HG03039 (cell line): ENCODE results near the gene ZNF831.

ENCODE experiments used
- ATAC-seq: cut with Tn5 transposase; IDR thresholded peaks from one replicate; pipeline ENCODE4 v1.9.1; 2021; ENCODE audit warnings: mild to moderate bottlenecking, moderate library complexity; ENCODE audit not compliant: unreplicated experiment

The ZNF831 gene

GRCh38 chr20:59240006-59240405 lies 76.4 kb downstream of the ZNF831 start:
- no peak for ATAC-seq

GRCh38 chr20:59242714-59243626 lies 79.3 kb downstream of the ZNF831 start:
- ATAC-seq: no peak

GRCh38 chr20:59246691-59247400 lies 83.2 kb downstream of the ZNF831 start:
- no peak for ATAC-seq

- no peak for ATAC-seq
These were observed 84.4 kb downstream of the ZNF831 start for GRCh38 chr20:59247731-59248684.

- no peak for ATAC-seq
These were observed 86.7 kb downstream of the ZNF831 start for GRCh38 chr20:59250293-59250692.

GRCh38 chr20:59253325-59253724 lies 89.7 kb downstream of the ZNF831 start:
- no peak for ATAC-seq

- no peak for ATAC-seq
These were observed 90.2 kb downstream of the ZNF831 start for GRCh38 chr20:59253779-59254319.

DNA sequence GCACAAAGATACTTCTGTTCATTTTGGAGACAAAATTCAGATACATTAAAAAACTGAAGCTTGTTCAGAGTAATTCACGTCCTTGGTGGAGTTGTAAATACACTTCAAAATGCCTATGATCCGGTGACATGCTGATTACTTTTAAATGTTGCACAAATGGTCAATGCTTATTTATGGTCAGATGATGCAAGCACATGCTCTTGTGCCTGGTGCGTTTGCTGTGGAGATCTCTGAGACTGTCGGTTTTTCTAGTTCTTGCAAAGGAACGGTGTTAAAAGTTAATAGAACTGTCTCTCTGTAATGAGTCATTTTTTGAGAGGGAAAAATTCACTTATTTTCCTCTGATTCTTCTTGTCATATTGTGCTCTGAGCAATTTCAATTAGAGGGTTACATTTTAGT lies 91.6 kb downstream of the ZNF831 start:
- ATAC-seq: no peak

GRCh38 chr20:59258221-59258621 lies 94.6 kb downstream of the ZNF831 start:
- ATAC-seq: no peak

GRCh38 chr20:59259946-59260345 lies 96.3 kb downstream of the ZNF831 start:
- ATAC-seq: no peak

DNA sequence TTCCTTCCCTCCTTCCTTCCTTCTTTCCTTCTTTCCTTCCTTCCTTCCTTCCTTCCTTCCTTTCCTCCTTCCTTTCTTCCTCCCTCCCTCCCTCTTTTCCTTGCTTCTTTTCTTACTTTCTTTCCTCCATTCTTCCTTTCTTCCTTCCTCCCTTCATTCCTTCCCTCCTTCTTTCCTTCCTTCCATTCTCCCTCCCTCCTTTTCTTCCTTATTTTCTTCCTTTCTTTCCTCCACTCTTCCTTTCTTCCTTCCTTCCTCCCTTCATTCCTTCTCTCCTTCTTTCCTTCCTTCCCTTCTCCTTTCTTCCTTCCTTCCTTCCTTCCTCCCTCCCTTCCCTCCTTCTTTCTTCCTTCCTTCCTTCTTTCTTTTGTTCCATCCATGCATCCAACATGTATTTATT lies 101.7 kb downstream of the ZNF831 start:
- no peak for ATAC-seq

- ATAC-seq: no peak
These were observed 105.2 kb downstream of the ZNF831 start for GRCh38 chr20:59268870-59269269.

- no peak for ATAC-seq
These were observed 105.9 kb downstream of the ZNF831 start for GRCh38 chr20:59269411-59270025.

- no peak for ATAC-seq
These were observed 106.8 kb downstream of the ZNF831 start for GRCh38 chr20:59270380-59270779.

DNA sequence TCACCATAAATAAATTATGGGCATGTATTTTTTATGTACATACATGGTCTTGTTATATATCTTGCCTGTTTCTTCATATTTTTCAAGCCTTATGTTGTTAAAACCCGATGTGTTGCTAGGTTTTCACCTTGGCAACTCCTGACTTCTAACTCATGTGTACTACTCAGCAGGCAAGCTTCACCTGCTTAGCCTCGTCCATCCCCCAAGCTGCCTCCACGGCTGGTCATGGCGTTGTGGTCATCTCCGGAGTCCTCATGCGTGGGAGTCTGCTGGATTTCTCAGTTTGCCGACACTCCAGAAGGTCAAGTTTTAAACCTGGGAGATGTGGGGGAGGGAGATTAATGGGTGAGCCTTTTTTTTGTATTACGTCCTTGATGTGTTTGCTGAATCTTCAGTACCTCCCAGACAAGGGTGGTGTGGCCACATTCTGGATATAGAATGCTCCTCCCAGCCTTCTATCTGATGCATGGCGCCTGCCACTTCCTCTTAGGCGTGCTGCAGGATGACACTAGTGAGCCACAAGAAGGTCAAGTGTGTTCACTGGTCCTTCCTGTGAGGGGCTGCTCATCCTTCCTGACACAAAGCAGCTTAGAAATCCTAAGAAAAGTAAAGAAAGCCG lies 110.2 kb downstream of the ZNF831 start:
- no peak for ATAC-seq

DNA sequence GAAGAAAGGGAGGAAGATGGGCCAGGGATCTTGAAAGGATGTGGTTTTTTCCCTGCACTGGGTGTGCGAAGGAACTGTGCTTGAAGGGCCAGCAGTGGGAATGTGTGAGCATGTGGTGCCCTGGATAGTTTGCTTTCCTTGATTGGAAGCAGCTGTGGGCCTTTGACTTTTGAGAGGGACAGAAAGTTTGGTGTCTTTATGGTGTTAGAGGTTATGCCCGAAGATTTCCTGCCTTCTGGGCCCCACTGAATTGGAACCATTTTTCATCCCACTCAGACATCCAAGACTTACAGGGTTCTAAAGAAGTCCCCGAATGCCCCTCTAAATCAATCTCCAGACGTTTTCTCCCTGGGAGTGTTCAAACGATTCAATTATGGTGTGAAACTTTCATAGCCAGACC lies 113.3 kb downstream of the ZNF831 start:
- no peak for ATAC-seq

GRCh38 chr20:59284470-59284869 lies 120.8 kb downstream of the ZNF831 start:
- no peak for ATAC-seq

DNA sequence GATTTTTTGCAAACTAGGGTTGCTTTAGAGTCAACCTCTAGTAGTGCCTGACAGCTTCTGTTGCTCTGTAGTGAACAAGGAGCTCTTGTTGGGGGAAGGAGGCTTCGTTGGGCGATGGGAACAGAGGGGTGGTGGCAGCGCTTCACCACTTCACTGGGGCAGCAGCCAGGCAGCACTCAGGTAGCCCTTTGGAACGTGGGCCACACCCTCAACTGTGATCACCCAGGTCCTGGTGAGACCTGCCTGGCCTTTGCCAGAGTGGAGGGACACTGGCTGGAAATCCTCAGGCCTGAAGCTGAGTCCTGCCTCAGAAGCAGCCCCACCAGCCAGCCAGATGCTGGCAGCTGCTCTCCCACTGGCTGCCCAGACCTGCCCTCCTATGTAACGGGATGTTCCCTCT lies 126.4 kb downstream of the ZNF831 start:
- ATAC-seq: no peak

- ATAC-seq: no peak
These were observed 128.2 kb downstream of the ZNF831 start for GRCh38 chr20:59291740-59292383.
